Measurements from ENCODE around the gene MMEL1. TPM values are rescaled to one million over a fixed set of nuclear protein-coding genes. Genes with fewer than 3 reads are reported as not detected.

The MMEL1 gene
- total RNA-seq, 1 donor from 2014 or later, result 3.4 TPM

GRCh38 chr1:2636733-2637132, 3.9 kb upstream of the MMEL1 start:
- no peak for DNase-seq (ENCODE audit: low spot score in 2 of 2, unreplicated experiment in 2 of 2)
- no peak overlapping the region for H3K27ac Mint-ChIP-seq
- peaks cover 9% of the 10 kb centered on the region for H3K9me3 Mint-ChIP-seq
- H3K4me1 Mint-ChIP-seq, result no peaks in the 10 kb centered on the region
- no peak overlapping the region for H3K4me3 Mint-ChIP-seq
- TF ChIP-seq CTCF (IDR thresholded peaks at IDR 0.05; ENCODE audit: unreplicated experiment), result no peak
- peaks cover 14% of the 10 kb centered on the region for H3K27me3 Mint-ChIP-seq (ENCODE audit: low read depth)
- no peaks in the 10 kb centered on the region for H3K36me3 Mint-ChIP-seq

DNA sequence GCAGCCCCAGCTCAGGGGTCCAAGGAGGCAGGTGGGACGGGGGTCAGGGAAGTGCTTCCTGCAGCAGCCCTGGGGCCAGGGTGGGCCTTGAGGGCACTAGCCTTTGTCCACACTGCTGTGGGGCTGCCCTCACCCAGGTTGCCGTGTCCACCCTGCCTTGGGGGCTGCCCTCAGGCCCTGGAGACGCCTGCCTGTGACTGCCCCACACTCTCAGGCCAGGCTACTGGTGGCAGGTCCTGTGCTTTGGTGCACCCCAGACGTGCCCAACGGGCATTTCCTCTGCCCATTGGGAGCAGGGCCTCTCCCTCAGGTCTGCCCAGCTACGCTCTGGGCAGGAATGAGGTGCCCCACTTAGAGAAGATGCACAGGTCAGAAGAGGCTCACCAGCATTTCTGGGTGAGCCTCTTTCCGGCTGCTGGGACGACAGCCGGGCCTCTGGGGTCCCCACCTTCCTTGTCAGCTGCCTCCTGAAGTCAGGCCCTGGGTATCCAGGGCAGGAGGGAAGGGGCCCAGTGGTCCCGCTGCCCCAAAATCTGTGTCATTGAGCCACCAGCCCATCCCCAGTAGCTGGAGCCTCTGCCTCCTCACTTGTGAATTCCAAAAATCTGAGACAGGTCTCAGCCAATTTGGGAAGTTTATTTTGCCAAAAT, 2.7 kb upstream of the MMEL1 start:
- Mint-ChIP-seq H3K27ac (no peak overlapping the region), H3K9me3 (peaks cover 13% of the 10 kb centered on the region), H3K4me3 (no peak overlapping the region), H3K27me3 (ENCODE audit: low read depth) (peaks cover 27% of the 10 kb centered on the region), H3K36me3 (no peaks in the 10 kb centered on the region), H3K4me1 (no peaks in the 10 kb centered on the region)
- DNase-seq (ENCODE audit: low spot score in 2 of 2, unreplicated experiment in 2 of 2), result no peak
- no peak for TF ChIP-seq CTCF (IDR thresholded peaks at IDR 0.05; ENCODE audit: unreplicated experiment)

DNA sequence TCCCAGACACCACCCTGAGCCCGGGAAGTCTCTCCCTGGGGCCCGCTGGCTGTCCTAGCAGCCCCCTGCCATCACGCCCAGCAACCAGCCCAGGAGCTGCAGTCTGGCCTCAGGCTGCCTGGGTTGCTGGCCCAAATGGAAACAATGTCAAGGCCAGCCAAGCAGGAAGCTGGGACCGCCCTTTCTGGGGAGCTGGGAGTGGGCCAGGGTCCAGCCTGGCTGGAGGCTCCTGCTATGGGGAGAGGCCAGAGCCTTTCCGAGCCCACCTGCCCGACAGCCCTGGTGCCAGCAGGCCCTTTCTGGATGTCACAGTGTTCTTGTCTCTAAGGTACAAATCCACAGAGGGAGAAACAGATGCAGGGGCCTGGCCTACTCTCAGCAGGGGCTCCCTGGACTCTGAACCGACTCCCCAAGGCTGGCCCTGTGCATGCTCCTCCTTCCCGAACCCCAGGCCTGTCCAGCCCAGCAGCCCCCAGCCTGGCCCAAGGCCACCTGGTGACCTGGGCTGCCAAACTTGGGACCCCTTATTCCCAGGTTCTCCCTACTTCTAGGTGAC, 1.2 kb upstream of the MMEL1 start:
- peaks cover 16% of the 10 kb centered on the region for H3K9me3 Mint-ChIP-seq
- H3K4me3 Mint-ChIP-seq, result no peak overlapping the region
- no peak overlapping the region for H3K27ac Mint-ChIP-seq
- H3K27me3 Mint-ChIP-seq (ENCODE audit: low read depth), result peaks cover 40% of the 10 kb centered on the region
- no peaks in the 10 kb centered on the region for H3K4me1 Mint-ChIP-seq
- DNase-seq (ENCODE audit: low spot score in 2 of 2, unreplicated experiment in 2 of 2), result no peak
- no peaks in the 10 kb centered on the region for H3K36me3 Mint-ChIP-seq
- TF ChIP-seq CTCF (IDR thresholded peaks at IDR 0.05; ENCODE audit: unreplicated experiment), result no peak

GRCh38 chr1:2633366-2633935, 635 bp upstream of the MMEL1 start:
- H3K9me3 Mint-ChIP-seq, result peaks cover 16% of the 10 kb centered on the region
- H3K4me1 Mint-ChIP-seq, result no peaks in the 10 kb centered on the region
- peaks cover 40% of the 10 kb centered on the region for H3K27me3 Mint-ChIP-seq (ENCODE audit: low read depth)
- no peaks in the 10 kb centered on the region for H3K36me3 Mint-ChIP-seq
- DNase-seq (ENCODE audit: low spot score in 2 of 2, unreplicated experiment in 2 of 2), result no peak
- H3K4me3 Mint-ChIP-seq, result no peak overlapping the region
- H3K27ac Mint-ChIP-seq, result no peak overlapping the region
- TF ChIP-seq CTCF (IDR thresholded peaks at IDR 0.05; ENCODE audit: unreplicated experiment), result no peak

- TF ChIP-seq CTCF (IDR thresholded peaks at IDR 0.05; ENCODE audit: unreplicated experiment), result no peak
- DNase-seq (ENCODE audit: low spot score in 2 of 2, unreplicated experiment in 2 of 2), result no peak
- no peak overlapping the region for H3K27ac Mint-ChIP-seq
These were observed 775 bp downstream of the MMEL1 start for GRCh38 chr1:2632051-2632430.

More at GRCh38 chr1:2632051-2632430, 775 bp downstream of the MMEL1 start:
- Mint-ChIP-seq H3K9me3 (peaks cover 15% of the 10 kb centered on the region), H3K4me1 (no peaks in the 10 kb centered on the region), H3K4me3 (no peak overlapping the region), H3K27me3 (ENCODE audit: low read depth) (peaks cover 54% of the 10 kb centered on the region), H3K36me3 (no peaks in the 10 kb centered on the region)
